Measurements from ENCODE around the gene YWHAH.

Gene YWHAH

GRCh38 chr22:31926024-31926423 is 18.3 kb upstream of the YWHAH start:
- Histone ChIP-seq H3K4me2 (ENCODE audit: low read length) (no peak overlapping the region), H3K9me3 (replicated peaks; ENCODE audit: low read length) (no peaks in the 10 kb centered on the region), H3K4me1 (ENCODE audit: control insufficient read depth, insufficient read depth, low read length) (no peaks in the 10 kb centered on the region), H3K9ac (ENCODE audit: low read depth, low read length) (no peak overlapping the region), H3K27me3 (ENCODE audit: control insufficient read depth, insufficient read depth, low read length) (peaks cover 12% of the 10 kb centered on the region), H3K4me3 (ENCODE audit: low read length) (no peak overlapping the region), H3K36me3 (ENCODE audit: insufficient read depth, low read length) (no peaks in the 10 kb centered on the region)

GRCh38 chr22:31926969-31927368 is 17.4 kb upstream of the YWHAH start:
- Histone ChIP-seq H3K4me1 (ENCODE audit: control insufficient read depth, insufficient read depth, low read length) (no peaks in the 10 kb centered on the region), H3K36me3 (ENCODE audit: insufficient read depth, low read length) (no peaks in the 10 kb centered on the region), H3K4me3 (ENCODE audit: low read length) (no peak overlapping the region), H3K9ac (ENCODE audit: low read depth, low read length) (no peak overlapping the region), H3K4me2 (ENCODE audit: low read length) (no peak overlapping the region), H3K27me3 (ENCODE audit: control insufficient read depth, insufficient read depth, low read length) (peaks cover 12% of the 10 kb centered on the region), H3K9me3 (replicated peaks; ENCODE audit: low read length) (no peaks in the 10 kb centered on the region)

GRCh38 chr22:31927562-31927961 is 16.8 kb upstream of the YWHAH start:
- Histone ChIP-seq H3K9me3 (replicated peaks; ENCODE audit: low read length) (no peaks in the 10 kb centered on the region), H3K4me3 (ENCODE audit: low read length) (no peak overlapping the region), H3K4me1 (ENCODE audit: control insufficient read depth, insufficient read depth, low read length) (no peaks in the 10 kb centered on the region), H3K36me3 (ENCODE audit: insufficient read depth, low read length) (no peaks in the 10 kb centered on the region), H3K9ac (ENCODE audit: low read depth, low read length) (no peak overlapping the region), H3K27me3 (ENCODE audit: control insufficient read depth, insufficient read depth, low read length) (peaks cover 12% of the 10 kb centered on the region), H3K4me2 (ENCODE audit: low read length) (no peak overlapping the region)

- peaks cover 27% of the 10 kb centered on the region for H3K27me3 ChIP-seq (ENCODE audit: control insufficient read depth, insufficient read depth, low read length)
- no peaks in the 10 kb centered on the region for H3K4me1 ChIP-seq (ENCODE audit: control insufficient read depth, insufficient read depth, low read length)
- H3K9ac ChIP-seq (ENCODE audit: low read depth, low read length): no peak overlapping the region
- H3K4me2 ChIP-seq (ENCODE audit: low read length): no peak overlapping the region
- no peaks in the 10 kb centered on the region for H3K36me3 ChIP-seq (ENCODE audit: insufficient read depth, low read length)
- H3K9me3 ChIP-seq (replicated peaks; ENCODE audit: low read length): no peaks in the 10 kb centered on the region
- H3K4me3 ChIP-seq (ENCODE audit: low read length): no peak overlapping the region
Measured at GRCh38 chr22:31929167-31929930, 15.0 kb upstream of the YWHAH start.

- Histone ChIP-seq H3K9me3 (replicated peaks; ENCODE audit: low read length) (no peaks in the 10 kb centered on the region), H3K4me1 (ENCODE audit: control insufficient read depth, insufficient read depth, low read length) (no peaks in the 10 kb centered on the region), H3K9ac (ENCODE audit: low read depth, low read length) (no peak overlapping the region), H3K36me3 (ENCODE audit: insufficient read depth, low read length) (no peaks in the 10 kb centered on the region), H3K27me3 (ENCODE audit: control insufficient read depth, insufficient read depth, low read length) (peaks cover 29% of the 10 kb centered on the region), H3K4me3 (ENCODE audit: low read length) (no peak overlapping the region), H3K4me2 (ENCODE audit: low read length) (no peak overlapping the region)
Measured at GRCh38 chr22:31932863-31933262, 11.5 kb upstream of the YWHAH start.

- Histone ChIP-seq H3K4me3 (ENCODE audit: low read length) (no peak overlapping the region), H3K36me3 (ENCODE audit: insufficient read depth, low read length) (no peaks in the 10 kb centered on the region), H3K4me1 (ENCODE audit: control insufficient read depth, insufficient read depth, low read length) (no peaks in the 10 kb centered on the region), H3K4me2 (ENCODE audit: low read length) (no peak overlapping the region), H3K9ac (ENCODE audit: low read depth, low read length) (no peak overlapping the region), H3K27me3 (ENCODE audit: control insufficient read depth, insufficient read depth, low read length) (peaks cover 30% of the 10 kb centered on the region), H3K9me3 (replicated peaks; ENCODE audit: low read length) (no peaks in the 10 kb centered on the region)
Measured at GRCh38 chr22:31933406-31933805, 10.9 kb upstream of the YWHAH start.

- H3K9me3 ChIP-seq (replicated peaks; ENCODE audit: low read length): no peaks in the 10 kb centered on the region
- no peak overlapping the region for H3K9ac ChIP-seq (ENCODE audit: low read depth, low read length)
- no peak overlapping the region for H3K4me2 ChIP-seq (ENCODE audit: low read length)
- no peaks in the 10 kb centered on the region for H3K4me1 ChIP-seq (ENCODE audit: control insufficient read depth, insufficient read depth, low read length)
- peaks cover 30% of the 10 kb centered on the region for H3K27me3 ChIP-seq (ENCODE audit: control insufficient read depth, insufficient read depth, low read length)
- H3K4me3 ChIP-seq (ENCODE audit: low read length): no peak overlapping the region
- no peaks in the 10 kb centered on the region for H3K36me3 ChIP-seq (ENCODE audit: insufficient read depth, low read length)
Measured at GRCh38 chr22:31933816-31934482, 10.4 kb upstream of the YWHAH start.

GRCh38 chr22:31935961-31936635 is 8.2 kb upstream of the YWHAH start:
- H3K9ac ChIP-seq (ENCODE audit: low read depth, low read length): no peak overlapping the region
- H3K27me3 ChIP-seq (ENCODE audit: control insufficient read depth, insufficient read depth, low read length): peaks cover 30% of the 10 kb centered on the region
- no peak overlapping the region for H3K4me3 ChIP-seq (ENCODE audit: low read length)
- no peaks in the 10 kb centered on the region for H3K9me3 ChIP-seq (replicated peaks; ENCODE audit: low read length)
- no peaks in the 10 kb centered on the region for H3K36me3 ChIP-seq (ENCODE audit: insufficient read depth, low read length)
- no peaks in the 10 kb centered on the region for H3K4me1 ChIP-seq (ENCODE audit: control insufficient read depth, insufficient read depth, low read length)
- H3K4me2 ChIP-seq (ENCODE audit: low read length): no peak overlapping the region

- H3K27me3 ChIP-seq (ENCODE audit: control insufficient read depth, insufficient read depth, low read length): peaks cover 30% of the 10 kb centered on the region
Measured at GRCh38 chr22:31937341-31937740, 7.0 kb upstream of the YWHAH start.

GRCh38 chr22:31938296-31938695 is 6.0 kb upstream of the YWHAH start:
- H3K4me3 ChIP-seq (ENCODE audit: low read length): no peak overlapping the region
- H3K9ac ChIP-seq (ENCODE audit: low read depth, low read length): no peak overlapping the region
- no peaks in the 10 kb centered on the region for H3K36me3 ChIP-seq (ENCODE audit: insufficient read depth, low read length)

More at GRCh38 chr22:31937341-31937740, 7.0 kb upstream of the YWHAH start:
- Histone ChIP-seq H3K4me2 (ENCODE audit: low read length) (no peak overlapping the region), H3K9me3 (replicated peaks; ENCODE audit: low read length) (no peaks in the 10 kb centered on the region), H3K36me3 (ENCODE audit: insufficient read depth, low read length) (no peaks in the 10 kb centered on the region), H3K9ac (ENCODE audit: low read depth, low read length) (no peak overlapping the region), H3K4me3 (ENCODE audit: low read length) (no peak overlapping the region), H3K4me1 (ENCODE audit: control insufficient read depth, insufficient read depth, low read length) (no peaks in the 10 kb centered on the region)

GRCh38 chr22:31940506-31940905 is 3.8 kb upstream of the YWHAH start:
- Histone ChIP-seq H3K4me2 (ENCODE audit: low read length) (no peak overlapping the region), H3K27me3 (ENCODE audit: control insufficient read depth, insufficient read depth, low read length) (peaks cover 15% of the 10 kb centered on the region), H3K9ac (ENCODE audit: low read depth, low read length) (no peak overlapping the region), H3K4me1 (ENCODE audit: control insufficient read depth, insufficient read depth, low read length) (peaks cover 5% of the 10 kb centered on the region), H3K4me3 (ENCODE audit: low read length) (no peak overlapping the region), H3K36me3 (ENCODE audit: insufficient read depth, low read length) (peaks cover 2% of the 10 kb centered on the region), H3K9me3 (replicated peaks; ENCODE audit: low read length) (no peaks in the 10 kb centered on the region)

More at GRCh38 chr22:31938296-31938695, 6.0 kb upstream of the YWHAH start:
- H3K9me3 ChIP-seq (replicated peaks; ENCODE audit: low read length): no peaks in the 10 kb centered on the region
- H3K4me2 ChIP-seq (ENCODE audit: low read length): no peak overlapping the region
- peaks cover 23% of the 10 kb centered on the region for H3K27me3 ChIP-seq (ENCODE audit: control insufficient read depth, insufficient read depth, low read length)
- no peaks in the 10 kb centered on the region for H3K4me1 ChIP-seq (ENCODE audit: control insufficient read depth, insufficient read depth, low read length)

All from skeletal muscle satellite cell (primary cell).